MM.1S (cell line): Measurements from ENCODE around the gene GRAMD1B.

ENCODE experiments used
- DNase-seq: peaks from one replicate; pipeline ENCODE4 v3.0.0-alpha.2; 2015
- H2AFZ ChIP-seq: fragments of 300-600 bp; sonication (generic); 2 replicates; pipeline ENCODE4 v1.6.0; 2016; ENCODE audit warnings: antibody characterized with exemption, low read length
- H3F3A ChIP-seq: fragments of 300-600 bp; sonication (generic); 2 replicates; pipeline ENCODE4 v1.6.1; 2016; ENCODE audit warnings: mild to moderate bottlenecking, antibody characterized with exemption, low read length, moderate library complexity, mixed read lengths; ENCODE audit not compliant: insufficient read depth
- H3K27ac ChIP-seq: fragments of 300-600 bp; sonication (generic); 2 replicates; pipeline ENCODE4 v1.5.1; 2016; ENCODE audit warnings: mild to moderate bottlenecking, low read length
- H3K27me3 ChIP-seq: fragments of 300-600 bp; sonication (generic); replicated peaks from 2 replicates; pipeline ENCODE4 v1.6.0; 2016; ENCODE audit warnings: low read length; ENCODE audit not compliant: insufficient read depth
- H3K36me3 ChIP-seq: fragments of 300-600 bp; sonication (generic); replicated peaks from 2 replicates; pipeline ENCODE4 v1.6.1; 2016; ENCODE audit warnings: mild to moderate bottlenecking, low read length, mixed read lengths; ENCODE audit not compliant: insufficient read depth
- H3K4me1 ChIP-seq: fragments of 300-600 bp; sonication (generic); 2 replicates; pipeline ENCODE4 v1.6.1; 2016; ENCODE audit warnings: low read length, mixed read lengths
- H3K4me2 ChIP-seq: fragments of 300-600 bp; sonication (generic); 2 replicates; pipeline ENCODE4 v1.6.0; 2016; ENCODE audit warnings: low read depth, low read length
- H3K4me3 ChIP-seq: fragments of 300-600 bp; sonication (generic); 2 replicates; pipeline ENCODE4 v1.5.1; 2016; ENCODE audit warnings: low read length, mixed read lengths
- H3K79me2 ChIP-seq: fragments of 300-600 bp; sonication (generic); 2 replicates; pipeline ENCODE4 v1.6.1; 2016; ENCODE audit warnings: mixed run types, low read length, mixed read lengths
- H3K9ac ChIP-seq: fragments of 300-600 bp; sonication (generic); 2 replicates; pipeline ENCODE4 v1.6.1; 2016; ENCODE audit warnings: low read length, mixed read lengths
- H3K9me2 ChIP-seq: fragments of 300-600 bp; sonication (generic); replicated peaks from 2 replicates; pipeline ENCODE4 v1.6.1; 2016; ENCODE audit warnings: mild to moderate bottlenecking, low read length, mixed read lengths; ENCODE audit not compliant: insufficient read depth
- H3K9me3 ChIP-seq: fragments of 300-600 bp; sonication (generic); replicated peaks from 2 replicates; pipeline ENCODE4 v1.6.1; 2016; ENCODE audit warnings: mild to moderate bottlenecking, low read length, mixed read lengths; ENCODE audit not compliant: insufficient read depth
- H4K20me1 ChIP-seq: fragments of 300-600 bp; sonication (generic); 2 replicates; pipeline ENCODE4 v1.6.1; 2016; ENCODE audit warnings: mild to moderate bottlenecking, low read length, moderate library complexity, mixed read lengths; ENCODE audit not compliant: insufficient read depth
- CTCF ChIP-seq: fragments of 300-600 bp; sonication (generic); IDR thresholded peaks from 2 replicates; pipeline ENCODE4 v1.5.1; 2016; ENCODE audit warnings: antibody characterized with exemption, low read length, mixed read lengths
- EZH2 ChIP-seq: fragments of 300-600 bp; sonication (generic); optimal IDR thresholded peaks from 2 replicates; pipeline ENCODE3; 2017; ENCODE audit warnings: low read depth, mild to moderate bottlenecking, antibody characterized with exemption, low read length, mixed read lengths
- EZH2phosphoT487 ChIP-seq: fragments of 300-600 bp; sonication (generic); IDR thresholded peaks from 2 replicates; pipeline ENCODE4 v1.6.1; 2018; ENCODE audit warnings: antibody characterized with exemption, low read length

Gene GRAMD1B

DNA sequence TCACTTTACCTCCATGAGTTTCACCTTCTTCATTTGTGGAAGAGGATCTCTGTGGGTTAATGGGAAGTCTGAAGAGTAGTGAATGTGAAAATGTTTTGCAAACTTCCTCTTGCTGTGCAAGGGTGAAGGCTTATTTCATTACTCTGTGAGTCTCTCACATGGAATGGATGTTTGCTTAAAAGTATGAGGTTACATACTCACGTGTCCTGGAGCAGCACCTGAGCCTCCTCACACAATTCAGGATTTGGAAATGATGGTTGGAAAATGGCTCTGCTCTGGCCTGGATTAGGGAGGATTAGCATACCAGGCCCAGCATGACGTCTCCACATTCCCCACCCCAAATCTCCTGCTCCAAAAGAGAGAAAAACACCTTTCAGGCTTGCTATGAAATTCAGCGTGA is 4.8 kb downstream of the GRAMD1B start:
- Histone ChIP-seq H3K36me3 (no peaks in the 10 kb centered on the region), H3F3A (no peaks in the 10 kb centered on the region), H2AFZ (no peak overlapping the region), H3K27me3 (peaks cover 12% of the 10 kb centered on the region), H3K4me2 (no peak overlapping the region), H3K79me2 (no peaks in the 10 kb centered on the region), H3K27ac (no peak overlapping the region), H3K9ac (no peak overlapping the region), H4K20me1 (no peaks in the 10 kb centered on the region), H3K9me2 (no peaks in the 10 kb centered on the region), H3K9me3 (no peaks in the 10 kb centered on the region), H3K4me3 (no peak overlapping the region), H3K4me1 (peaks cover 8% of the 10 kb centered on the region)
- DNase-seq: no peak
- TF ChIP-seq EZH2: no peak
- TF ChIP-seq CTCF: no peak
- no peak for TF ChIP-seq EZH2phosphoT487

DNA sequence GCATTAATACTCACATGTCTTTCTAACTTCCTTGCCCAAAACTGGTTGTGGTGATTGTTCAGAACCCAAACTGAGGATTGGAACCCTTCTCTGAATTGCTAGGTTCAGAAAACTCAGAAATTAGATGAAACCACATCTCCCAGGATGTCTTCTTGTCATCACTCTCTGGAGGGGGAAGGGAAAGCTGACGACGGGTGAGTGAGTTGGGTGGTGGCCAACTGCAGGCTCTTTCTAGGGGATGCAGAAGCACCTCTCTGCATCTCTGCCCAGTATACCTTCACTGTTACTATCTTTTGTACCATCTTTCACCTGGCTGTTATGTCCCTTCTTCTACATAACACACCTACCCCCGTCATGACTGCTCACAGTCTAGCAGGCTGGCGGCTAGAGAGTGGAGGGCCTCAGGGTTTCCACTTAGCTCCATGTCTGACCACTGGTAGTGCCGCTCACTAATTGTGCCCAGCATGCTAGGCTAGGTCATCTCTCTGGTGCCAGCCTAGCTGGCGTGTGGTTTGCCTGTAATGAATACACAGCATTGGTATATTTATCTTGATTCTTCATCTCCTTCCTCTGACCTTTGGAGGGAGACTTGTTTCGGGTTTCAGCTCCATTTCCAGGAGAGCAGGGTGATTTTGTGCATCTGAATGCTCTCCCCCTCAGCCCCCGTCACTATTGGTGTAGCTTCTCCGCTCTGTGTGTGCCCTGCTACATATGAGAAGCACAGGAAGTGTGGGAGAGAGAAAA is 7.3 kb downstream of the GRAMD1B start:
- no peak overlapping the region for H3K4me2 ChIP-seq
- no peaks in the 10 kb centered on the region for H3F3A ChIP-seq
- no peak overlapping the region for H3K27ac ChIP-seq
- no peaks in the 10 kb centered on the region for H4K20me1 ChIP-seq
- H3K9ac ChIP-seq: no peak overlapping the region
- H3K9me2 ChIP-seq: no peaks in the 10 kb centered on the region
- H3K9me3 ChIP-seq: no peaks in the 10 kb centered on the region
- no peaks in the 10 kb centered on the region for H3K36me3 ChIP-seq
- no peak for DNase-seq
- TF ChIP-seq CTCF (no peak), EZH2 (no peak), EZH2phosphoT487 (no peak)
- H3K4me3 ChIP-seq: no peak overlapping the region
- H2AFZ ChIP-seq: no peak overlapping the region
- H3K4me1 ChIP-seq: peaks cover 8% of the 10 kb centered on the region
- no peaks in the 10 kb centered on the region for H3K79me2 ChIP-seq
- no peaks in the 10 kb centered on the region for H3K27me3 ChIP-seq

DNA sequence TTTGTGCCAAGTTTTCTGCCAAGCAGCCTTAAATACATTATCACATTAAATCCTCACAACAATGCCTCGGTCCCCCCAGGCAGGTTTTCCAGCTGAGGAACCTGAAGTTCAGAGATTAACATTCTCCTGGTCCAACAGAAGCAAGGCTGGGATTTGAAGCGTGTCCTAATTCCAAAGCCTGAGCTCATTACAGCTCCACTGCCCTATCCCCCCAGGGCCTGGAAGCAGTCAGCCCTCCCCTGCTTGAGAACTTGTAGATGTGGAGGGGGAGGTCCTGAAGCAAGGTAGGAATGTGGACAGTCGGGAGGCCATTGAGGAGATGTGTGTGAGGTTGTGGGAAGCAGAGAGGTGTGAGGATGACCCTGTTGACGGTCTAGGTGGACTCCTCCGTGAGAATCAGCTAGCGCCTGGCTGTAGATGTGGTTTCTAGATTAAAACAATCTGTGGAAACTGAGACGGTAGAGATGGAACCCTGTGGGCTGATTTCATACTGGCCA is 8.1 kb downstream of the GRAMD1B start:
- Histone ChIP-seq H3K27ac (no peak overlapping the region), H3F3A (no peaks in the 10 kb centered on the region), H3K36me3 (no peaks in the 10 kb centered on the region), H4K20me1 (no peaks in the 10 kb centered on the region), H3K9me3 (no peaks in the 10 kb centered on the region), H2AFZ (no peak overlapping the region), H3K4me1 (peaks cover 8% of the 10 kb centered on the region), H3K79me2 (no peaks in the 10 kb centered on the region), H3K4me3 (no peak overlapping the region), H3K9me2 (no peaks in the 10 kb centered on the region), H3K9ac (no peak overlapping the region), H3K27me3 (no peaks in the 10 kb centered on the region), H3K4me2 (no peak overlapping the region)
- TF ChIP-seq CTCF (no peak), EZH2phosphoT487 (no peak), EZH2 (no peak)
- DNase-seq: no peak
